NOMO-1 treated with dmso at 0.1 percent for 144 hours (cell line): ENCODE results near the gene PTPRN2.

Source experiments
- DNase-seq: peaks from one replicate; lab custom pipeline; 2025; ENCODE audit not compliant: unreplicated experiment; lab: John Stamatoyannopoulos, UW

PTPRN2 gene

DNA sequence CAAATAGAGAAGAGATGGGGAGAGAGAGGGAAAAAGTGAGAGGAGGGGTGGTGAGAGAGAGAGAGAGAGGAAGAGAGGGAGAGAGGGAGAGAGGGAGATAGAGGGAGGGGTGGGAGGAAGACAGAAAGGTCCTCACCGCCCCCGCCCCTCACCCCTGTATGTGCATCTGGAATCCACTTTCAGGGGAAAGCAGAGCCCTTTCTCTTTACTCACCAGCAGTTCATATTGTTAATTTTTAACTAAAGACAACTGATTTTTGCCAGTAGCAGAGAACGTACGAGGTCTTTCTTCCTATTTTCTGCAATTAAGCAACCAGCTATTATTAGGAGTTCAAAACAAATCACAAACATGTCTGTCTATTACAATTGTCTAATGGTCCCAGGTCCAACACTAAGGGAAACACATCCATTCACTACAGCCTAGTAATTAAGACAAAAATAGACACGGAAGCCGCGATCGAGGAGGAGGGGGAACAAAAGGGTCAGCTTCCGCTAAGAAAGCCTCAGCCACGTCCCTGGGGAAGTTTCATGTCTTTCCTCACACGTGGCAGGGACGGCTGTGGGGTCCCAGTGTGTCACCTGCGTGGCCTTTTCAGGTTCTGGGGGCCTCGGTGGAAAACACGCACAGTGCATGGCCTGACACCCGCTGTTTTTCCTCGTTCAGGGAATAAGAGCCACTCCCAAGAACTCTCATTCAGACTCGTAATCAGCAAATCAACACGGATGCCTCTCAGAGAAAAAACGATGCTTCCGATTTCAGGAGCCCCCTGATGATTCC, 572.0 kb downstream of the PTPRN2 start:
- no peak for DNase-seq

GRCh38 chr7:158014976-158015375, 572.6 kb downstream of the PTPRN2 start:
- no peak for DNase-seq

DNA sequence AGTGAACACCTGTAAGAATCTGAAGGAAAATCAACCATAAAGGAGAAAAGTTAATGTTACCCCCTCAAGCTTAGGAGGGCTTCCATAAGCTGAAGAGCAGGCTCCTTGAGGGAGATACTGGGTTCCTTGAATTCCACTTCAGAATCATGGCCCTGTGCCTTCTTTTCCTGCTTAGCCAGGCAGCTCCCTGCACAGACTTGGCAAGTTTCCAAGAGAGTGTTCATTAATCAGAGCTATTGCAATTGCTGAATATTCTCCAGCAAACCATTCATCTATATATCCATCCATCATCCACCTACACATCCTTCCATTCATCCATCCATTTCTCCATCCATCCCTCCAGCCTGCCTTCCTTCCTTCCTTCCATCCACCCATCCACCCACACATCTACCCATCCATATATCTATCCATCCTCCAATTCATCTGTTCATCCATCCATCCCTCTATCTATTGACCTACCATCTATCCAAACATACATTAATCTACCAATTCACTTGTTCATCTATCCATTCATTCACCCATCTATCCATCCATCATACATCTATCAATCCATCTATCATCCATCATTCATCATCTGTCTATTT, 574.4 kb downstream of the PTPRN2 start:
- no peak for DNase-seq

GRCh38 chr7:158011941-158012340, 575.7 kb downstream of the PTPRN2 start:
- DNase-seq: no peak

DNA sequence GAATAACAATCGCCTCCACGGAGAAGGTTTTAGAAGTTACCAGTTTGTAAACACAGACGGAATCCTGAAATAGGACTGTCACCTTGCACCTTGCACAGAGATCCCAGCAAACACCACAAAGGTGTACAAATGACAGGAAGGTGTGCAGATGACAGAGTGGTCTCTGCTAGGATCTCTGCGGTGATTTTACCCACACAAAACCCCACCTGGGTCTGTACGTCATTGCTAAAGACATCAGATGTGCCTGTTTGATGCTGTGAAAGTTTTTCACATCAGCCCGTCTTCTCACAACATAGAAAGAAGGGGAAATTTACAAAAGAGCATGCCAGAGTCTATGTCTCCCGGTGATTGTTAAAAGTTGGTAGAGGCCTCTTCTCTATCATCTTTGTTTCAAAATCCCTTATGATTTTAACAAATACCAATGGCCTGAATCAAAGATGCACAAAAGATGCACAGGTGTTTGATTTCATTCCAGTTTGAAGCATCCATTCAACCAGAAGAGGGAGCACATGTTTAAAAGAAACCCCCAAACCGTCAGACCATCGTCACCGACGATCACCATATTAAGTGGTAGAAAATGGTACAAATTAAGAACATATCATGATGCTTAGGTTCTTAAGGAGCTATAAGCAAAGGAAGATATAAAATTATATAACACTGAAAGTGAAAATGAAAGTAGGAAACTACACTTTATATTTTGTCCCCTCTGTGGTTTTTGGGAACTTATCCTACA, 576.5 kb downstream of the PTPRN2 start:
- DNase-seq: peak; percentile 0

DNA sequence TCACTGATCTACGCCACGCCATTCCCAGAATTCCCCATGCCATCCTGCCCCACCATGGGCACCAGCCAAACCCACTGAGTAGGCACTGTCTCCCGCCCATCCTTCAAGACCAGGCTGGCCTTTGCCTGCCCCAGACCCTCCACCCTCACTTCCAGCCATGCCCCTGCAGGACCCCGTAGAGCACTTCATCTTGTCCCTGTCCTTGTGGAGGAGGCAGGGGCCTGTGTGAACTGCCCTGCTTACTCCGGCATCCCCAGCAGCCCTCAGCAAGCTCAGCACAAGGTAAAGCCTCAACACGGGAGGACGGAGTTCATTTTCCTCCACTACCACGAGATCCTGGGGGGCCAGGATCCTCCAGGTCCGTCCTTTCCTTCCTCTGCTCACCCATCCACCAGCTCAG, 577.7 kb downstream of the PTPRN2 start:
- DNase-seq: no peak

DNA sequence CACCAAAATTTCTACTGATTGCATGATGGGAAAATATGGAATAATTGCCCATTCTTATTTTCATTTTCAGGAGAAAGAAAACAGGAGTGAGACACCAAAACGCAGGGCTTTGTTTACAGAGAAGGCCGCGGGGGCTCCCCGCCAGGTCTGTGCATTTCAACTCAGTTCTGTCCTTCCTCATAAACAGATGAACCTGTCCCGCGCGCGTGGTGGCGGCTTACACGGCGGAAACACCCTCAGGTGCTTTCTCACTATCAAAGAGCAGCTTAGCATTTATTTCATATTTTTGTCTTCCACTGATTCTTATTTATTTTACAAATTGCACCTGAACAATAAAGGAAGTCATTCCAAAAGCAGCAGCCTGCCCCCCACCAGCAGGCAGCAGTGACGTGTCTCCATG, 579.4 kb downstream of the PTPRN2 start:
- DNase-seq: no peak

DNA sequence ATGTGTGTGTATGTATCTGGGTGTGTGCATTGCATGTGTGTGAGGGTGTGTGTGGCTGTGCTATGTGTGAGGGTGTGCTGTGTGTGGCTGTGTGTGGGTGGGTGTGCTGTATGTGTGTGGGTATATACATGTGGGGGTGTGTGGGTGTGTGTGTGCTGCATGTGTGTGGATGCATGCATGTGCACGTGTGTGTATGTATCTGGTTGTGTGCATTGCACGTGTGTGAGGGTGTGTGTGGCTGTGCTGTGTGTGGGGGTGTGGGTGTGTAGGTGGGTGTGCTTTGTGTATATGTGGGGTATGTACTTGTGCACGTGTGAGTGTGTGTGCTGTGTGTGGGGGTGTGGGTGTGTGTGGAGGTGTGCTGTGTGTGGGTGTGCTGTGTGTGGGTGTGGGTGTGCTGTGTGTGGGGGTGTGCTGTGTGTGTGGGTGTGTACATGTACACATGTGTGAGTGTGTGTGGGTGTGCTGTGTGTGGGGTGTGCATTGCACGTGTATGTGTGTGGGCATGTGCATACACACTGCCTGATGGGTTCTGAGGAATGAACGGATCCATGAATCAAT, 579.8 kb downstream of the PTPRN2 start:
- DNase-seq: no peak

DNA sequence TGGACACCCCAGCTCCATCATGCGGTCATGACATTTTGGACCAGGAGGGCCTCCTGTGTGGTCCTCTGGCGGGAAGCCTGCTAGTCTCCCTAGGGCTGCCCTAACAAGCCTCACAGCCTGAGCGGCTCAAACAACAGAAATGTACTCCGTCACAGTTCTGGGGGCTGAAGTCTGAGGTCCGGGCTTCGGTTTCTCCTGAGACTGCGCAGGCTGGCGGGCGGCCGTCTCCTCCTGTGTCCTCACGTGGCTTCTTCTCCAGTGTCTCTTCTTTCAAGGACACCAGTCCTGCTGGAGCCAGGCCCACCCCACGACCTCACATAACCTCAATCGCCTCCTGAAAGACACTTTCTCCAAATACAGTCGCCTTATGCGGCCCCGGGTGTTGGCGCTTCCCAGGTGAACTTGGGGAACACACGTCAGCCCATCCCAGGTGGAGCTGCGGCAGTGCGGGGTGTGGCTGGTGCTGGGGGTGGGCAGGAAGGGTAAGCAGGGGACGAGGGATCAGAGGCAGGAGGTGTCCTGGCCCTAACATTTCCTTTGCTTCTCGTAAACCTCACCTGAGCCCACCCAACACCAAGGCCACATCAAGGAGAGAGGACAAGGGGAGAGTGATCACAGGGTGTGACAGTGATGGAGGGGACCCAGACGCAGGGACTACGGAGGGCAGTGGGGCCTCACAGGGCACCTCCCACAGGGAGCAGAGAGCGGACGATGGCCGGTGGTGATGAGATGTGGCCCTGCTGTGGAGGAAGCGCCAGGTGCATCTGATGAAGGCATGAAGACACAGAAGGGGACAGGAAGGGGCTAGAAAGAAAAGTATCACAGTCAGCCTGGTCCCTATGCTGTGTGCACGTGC, 580.6 kb downstream of the PTPRN2 start:
- no peak for DNase-seq

DNA sequence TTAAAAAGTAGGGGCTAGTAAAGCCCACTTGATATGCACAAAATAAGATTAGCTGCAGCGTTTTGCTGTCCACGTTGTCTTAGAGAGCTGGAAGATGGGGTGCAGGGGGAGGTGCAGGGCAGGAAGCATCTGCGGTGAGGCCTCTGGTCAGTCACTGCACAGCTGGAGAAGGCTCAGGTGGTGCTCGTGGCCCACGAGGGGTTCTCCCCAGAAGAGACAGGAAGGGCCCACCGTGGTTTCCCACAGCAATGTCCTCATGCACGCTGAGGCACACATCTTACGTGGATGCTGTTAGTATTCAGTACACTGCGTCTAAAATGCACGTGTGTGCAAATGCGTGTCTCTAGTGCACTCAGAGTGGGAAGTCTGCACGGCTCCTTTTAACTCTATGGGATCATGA, 582.1 kb downstream of the PTPRN2 start:
- DNase-seq: no peak

DNA sequence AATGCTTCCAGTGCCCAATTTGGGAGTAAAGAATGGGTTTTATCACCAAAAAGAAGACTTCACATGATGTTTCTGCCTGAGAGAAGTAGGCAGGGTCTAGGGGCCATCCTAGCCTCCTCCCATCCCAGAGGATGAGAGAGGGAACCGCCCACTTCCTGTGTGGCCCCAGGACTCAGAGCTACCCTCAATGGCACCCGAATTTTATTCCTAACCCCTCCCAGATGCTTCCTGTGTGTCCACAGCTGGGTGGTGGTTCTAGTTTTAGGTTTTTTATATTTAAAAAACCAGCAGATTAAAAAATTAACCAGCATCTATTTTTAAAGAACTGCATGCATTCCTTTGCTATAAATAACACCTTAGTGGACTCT, 583.5 kb downstream of the PTPRN2 start:
- no peak for DNase-seq

- DNase-seq: no peak
These were observed 584.0 kb downstream of the PTPRN2 start for GRCh38 chr7:158003441-158004122.

GRCh38 chr7:158002486-158003080, 585.0 kb downstream of the PTPRN2 start:
- no peak for DNase-seq

- DNase-seq: no peak
These were observed 585.9 kb downstream of the PTPRN2 start for GRCh38 chr7:158001621-158002320.

DNA sequence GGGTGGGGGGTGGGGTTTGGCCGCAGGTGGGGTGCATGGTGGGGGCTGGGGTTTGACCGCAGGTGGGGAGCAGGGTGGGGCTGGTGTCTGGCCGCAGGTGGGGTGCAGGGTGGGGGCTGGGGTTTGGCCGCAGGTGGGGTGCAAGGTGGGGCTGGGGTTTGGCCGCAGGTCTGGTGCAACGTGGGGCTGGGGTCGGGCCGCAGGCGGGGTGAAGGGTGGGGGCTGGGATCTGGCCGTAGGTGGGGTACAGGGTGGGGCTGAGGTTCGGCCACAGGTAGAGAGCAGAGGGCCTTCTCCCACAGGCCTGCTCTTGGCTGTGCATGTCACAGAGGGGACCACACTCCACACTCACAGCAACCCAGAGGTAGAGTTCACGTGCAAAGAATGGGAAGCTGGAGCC, 586.6 kb downstream of the PTPRN2 start:
- DNase-seq: no peak

DNA sequence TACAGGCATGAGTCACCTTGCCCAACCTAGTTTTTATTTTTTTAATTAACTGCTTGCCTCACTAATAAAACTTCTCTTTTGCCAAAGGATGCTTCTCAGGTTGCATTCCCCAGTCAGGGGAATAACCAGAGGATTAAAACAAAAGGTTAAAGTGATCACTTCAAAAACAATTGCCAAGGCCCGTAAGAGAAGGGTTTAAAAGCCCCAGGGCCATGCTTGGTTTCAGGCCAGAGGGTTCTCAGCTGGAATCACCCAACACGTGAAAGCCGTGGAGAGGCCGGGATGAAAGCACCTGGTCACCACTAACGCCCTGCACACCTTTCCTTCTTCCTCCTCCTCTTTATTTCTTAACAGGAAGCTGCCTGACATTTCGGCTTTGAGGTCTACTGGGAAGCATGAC, 587.5 kb downstream of the PTPRN2 start:
- no peak for DNase-seq

GRCh38 chr7:157998884-157999552, 588.6 kb downstream of the PTPRN2 start:
- DNase-seq: no peak

DNA sequence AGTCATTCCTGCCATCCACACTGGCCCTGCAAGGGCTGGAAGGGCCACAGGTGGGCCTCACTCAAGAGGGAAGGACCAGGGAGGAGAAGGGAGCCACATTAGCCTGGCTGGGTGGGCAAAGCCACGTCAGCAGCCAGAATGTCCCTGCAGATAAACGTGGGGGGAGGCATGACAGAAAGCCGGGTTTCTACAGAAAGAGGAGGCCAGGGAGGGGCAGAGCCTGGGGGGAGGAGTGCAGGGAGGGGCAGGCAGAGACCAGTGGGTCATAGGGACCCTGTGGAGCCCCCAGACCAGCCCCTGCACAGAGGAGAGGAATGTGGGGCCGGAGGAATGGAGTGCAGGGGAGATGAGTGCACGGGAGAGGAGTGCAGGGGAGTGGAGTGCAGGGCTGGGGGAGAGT, 590.2 kb downstream of the PTPRN2 start:
- DNase-seq: no peak

- DNase-seq: no peak
These were observed 590.6 kb downstream of the PTPRN2 start for GRCh38 chr7:157997080-157997440.
